Measurements from ENCODE around the gene POLA1. TPM values are rescaled to one million over a fixed set of nuclear protein-coding genes. Genes with fewer than 3 reads are reported as not detected.

The POLA1 gene
- total RNA-seq, 4 donors from 2014 or later = 10.1 to 15.3 (median 13.1) TPM

- no peaks in the 10 kb centered on the region for H3K36me3 ChIP-seq
- TF ChIP-seq POLR2AphosphoS5 (IDR thresholded peaks at IDR 0.05) = no peak
- no peak for TF ChIP-seq CTCF (IDR thresholded peaks at IDR 0.05)
- no peak for TF ChIP-seq POLR2A (IDR thresholded peaks at IDR 0.05)
- TF ChIP-seq EP300 (IDR thresholded peaks at IDR 0.05) = no peak
- H3K4me3 ChIP-seq = no peak overlapping the region
- no peaks in the 10 kb centered on the region for H3K4me1 ChIP-seq
- no peak overlapping the region for H3K27ac ChIP-seq
- no peaks in the 10 kb centered on the region for H3K27me3 ChIP-seq
- no peak for DNase-seq (ENCODE audit: low spot score in 2 of 2)
- no peaks in the 10 kb centered on the region for H3K9me3 ChIP-seq
- WGBS = 59% methylated on average over 2 of the region's 2 CpGs
These were observed 80.9 kb downstream of the POLA1 start for GRCh38 chrX:24774650-24775049.

- no peak for TF ChIP-seq EP300 (IDR thresholded peaks at IDR 0.05)
- TF ChIP-seq POLR2AphosphoS5 (IDR thresholded peaks at IDR 0.05) = no peak
- no peak for TF ChIP-seq POLR2A (IDR thresholded peaks at IDR 0.05)
- TF ChIP-seq CTCF (IDR thresholded peaks at IDR 0.05) = no peak
- Histone ChIP-seq H3K4me1 (no peaks in the 10 kb centered on the region), H3K4me3 (no peak overlapping the region), H3K27me3 (no peaks in the 10 kb centered on the region), H3K36me3 (no peaks in the 10 kb centered on the region), H3K9me3 (no peaks in the 10 kb centered on the region), H3K27ac (no peak overlapping the region)
- DNase-seq (ENCODE audit: low spot score in 2 of 2) = no peak
- WGBS = 71% methylated on average over 2 of the region's 2 CpGs
These were observed 82.2 kb downstream of the POLA1 start for GRCh38 chrX:24775891-24776290.

- no peaks in the 10 kb centered on the region for H3K27me3 ChIP-seq
- no peaks in the 10 kb centered on the region for H3K36me3 ChIP-seq
- H3K27ac ChIP-seq = no peak overlapping the region
- DNase-seq (ENCODE audit: low spot score in 2 of 2) = no peak
- no peak overlapping the region for H3K4me3 ChIP-seq
- WGBS = 84% methylated on average over 1 of the region's 1 CpG
- no peaks in the 10 kb centered on the region for H3K4me1 ChIP-seq
- H3K9me3 ChIP-seq = no peaks in the 10 kb centered on the region
- TF ChIP-seq POLR2A (IDR thresholded peaks at IDR 0.05) (no peak), CTCF (IDR thresholded peaks at IDR 0.05) (no peak), EP300 (IDR thresholded peaks at IDR 0.05) (no peak), POLR2AphosphoS5 (IDR thresholded peaks at IDR 0.05) (no peak)
These were observed 83.9 kb downstream of the POLA1 start for GRCh38 chrX:24777660-24778059.

- Histone ChIP-seq H3K36me3 (no peaks in the 10 kb centered on the region), H3K9me3 (no peaks in the 10 kb centered on the region), H3K27ac (no peak overlapping the region), H3K4me3 (no peak overlapping the region), H3K4me1 (no peaks in the 10 kb centered on the region), H3K27me3 (no peaks in the 10 kb centered on the region)
- WGBS = 40% methylated on average over 1 of the region's 1 CpG
- DNase-seq (ENCODE audit: low spot score in 2 of 2) = no peak
- TF ChIP-seq EP300 (IDR thresholded peaks at IDR 0.05) (no peak), POLR2AphosphoS5 (IDR thresholded peaks at IDR 0.05) (no peak)
These were observed 88.3 kb downstream of the POLA1 start for GRCh38 chrX:24782011-24782410.

- H3K27ac ChIP-seq = no peak overlapping the region
- H3K27me3 ChIP-seq = no peaks in the 10 kb centered on the region
- no peaks in the 10 kb centered on the region for H3K36me3 ChIP-seq
- DNase-seq (ENCODE audit: low spot score in 2 of 2) = no peak
- no peaks in the 10 kb centered on the region for H3K9me3 ChIP-seq
- H3K4me1 ChIP-seq = no peaks in the 10 kb centered on the region
- TF ChIP-seq POLR2A (IDR thresholded peaks at IDR 0.05) (no peak), EP300 (IDR thresholded peaks at IDR 0.05) (no peak), CTCF (IDR thresholded peaks at IDR 0.05) (no peak), POLR2AphosphoS5 (IDR thresholded peaks at IDR 0.05) (no peak)
- WGBS = 87% methylated on average over 4 of the region's 4 CpGs
- H3K4me3 ChIP-seq = no peak overlapping the region
These were observed 95.3 kb downstream of the POLA1 start for GRCh38 chrX:24789047-24789446.

GRCh38 chrX:24790166-24790565, 96.4 kb downstream of the POLA1 start:
- WGBS = 35% methylated on average over 3 of the region's 3 CpGs
- H3K27ac ChIP-seq = no peak overlapping the region
- no peak for TF ChIP-seq POLR2AphosphoS5 (IDR thresholded peaks at IDR 0.05)
- TF ChIP-seq EP300 (IDR thresholded peaks at IDR 0.05) = no peak
- no peak for TF ChIP-seq POLR2A (IDR thresholded peaks at IDR 0.05)
- no peak for TF ChIP-seq CTCF (IDR thresholded peaks at IDR 0.05)
- H3K4me3 ChIP-seq = no peak overlapping the region
- no peaks in the 10 kb centered on the region for H3K27me3 ChIP-seq
- DNase-seq (ENCODE audit: low spot score in 2 of 2) = no peak
- H3K36me3 ChIP-seq = no peaks in the 10 kb centered on the region
- no peaks in the 10 kb centered on the region for H3K9me3 ChIP-seq
- no peaks in the 10 kb centered on the region for H3K4me1 ChIP-seq
